Psoas muscle (tissue), 8 donors: Measurements from ENCODE around the gene PDGFD. TPM values are rescaled to one million over a fixed set of nuclear protein-coding genes. Genes with fewer than 3 reads are reported as not detected.
"Not testable (repeated sequence)": the region's sequence is repeated elsewhere in the genome, so short reads cannot be mapped to it uniquely, and the experiment has no call there.

Experiments
- ATAC-seq, 4 donors: fragments of 200-7000 bp; cut with Tn5 transposase; one replicate each; pipeline ENCODE4 v1.9.1; 2020; ENCODE audit warnings: moderate library complexity in 3 of 4, mild to moderate bottlenecking in 2 of 4
- DNase-seq, 2 donors: peaks; one replicate each; pipeline ENCODE4 v3.0.0-alpha.2; 2020
- H3K27ac ChIP-seq: fragments of 200-600 bp; one replicate; pipeline ENCODE4 v1.8.0; 2022
- H3K27me3 ChIP-seq, 3 donors: fragments of 200-600 bp in 1 of 3; one replicate each; pipeline versions ENCODE4 v1.6.1 to v1.8.0; 2013 to 2022; ENCODE audit warnings: low read length in 2 of 3, mild to moderate bottlenecking in 2 of 3, moderate library complexity in 1 of 3; ENCODE audit not compliant: insufficient read depth in 3 of 3
- H3K36me3 ChIP-seq, 2 donors: fragments of 200-600 bp in 1 of 2; one replicate each; pipeline versions ENCODE4 v1.6.1 to v1.8.0; 2013 to 2022; ENCODE audit warnings: low read depth in 1 of 2, mild to moderate bottlenecking in 1 of 2, moderate library complexity in 1 of 2; ENCODE audit not compliant: insufficient read depth in 1 of 2
- H3K4me1 ChIP-seq: fragments of 200-600 bp; one replicate; pipeline ENCODE4 v1.8.0; 2022
- H3K4me3 ChIP-seq: fragments of 200-600 bp; one replicate; pipeline ENCODE4 v1.8.0; 2022; ENCODE audit warnings: mild to moderate bottlenecking
- H3K9me3 ChIP-seq: fragments of 200-600 bp; one replicate; pipeline ENCODE4 v1.8.0; 2022
- WGBS, 3 donors: extraction: QIAGEN DNeasy Blood & Tissue Kit; methylation state at CpG; one replicate each; pipeline versions ENCODE4 v1.1.6 to v1.1.7; 2013; 5-methylcytosine and 5-hydroxymethylcytosine counted together
- intact Hi-C, 2 donors: fragments of 100-400 bp; cut with DNase I; formaldehyde crosslinking; loops; one replicate each; pipeline versions ENCODE4 v1.11.0 to v1.14.2; 2022
- polyA plus RNA-seq, 3 donors: library from polyadenylated mRNA; stranded (reverse); fragments of 200-250 nt; gene quantifications; one replicate each; pipeline ENCODE4 v1.2.3, GENCODE V29; 2013
- total RNA-seq, 4 donors: library from RNA; stranded (reverse); fragmentation: NEBNext Ultra II Directional in 2 of 4; extraction: Animal tissue kit (Norgen Biotek cat#: 25700) in 2 of 4; gene quantifications; one replicate each; pipeline versions ENCODE4 v1.2.1 to v1.2.4, GENCODE V29; 2021 to 2023
- TF ChIP-seq, protein P1 (sequence below): fragments of 200-600 bp; IDR thresholded peaks from one replicate; pipeline ENCODE4 v1.8.0; 2022; ENCODE audit warnings: antibody characterized with exemption
- donor health status: healthy with polysubstance abuse.
- donor health status: DM: no; HTN: no; CAD: no; lungs with moderate emphysema.
- donor health status: Bipolar disorder and iron deficiency.
- donor health status: healthy.
- donor health status: DM: yes; HTN: yes; CAD: no.
- donor health status: DM: no; HTN: no; CAD: no.
- donor health status: DM: no; HTN: no; CAD: no.
- donor health status: DM: yes; HTN: yes; CAD: no.

PDGFD gene
- total and polyA plus RNA-seq, 7 donors: 0.53 to 5.6 (median 1.2) TPM

DNA sequence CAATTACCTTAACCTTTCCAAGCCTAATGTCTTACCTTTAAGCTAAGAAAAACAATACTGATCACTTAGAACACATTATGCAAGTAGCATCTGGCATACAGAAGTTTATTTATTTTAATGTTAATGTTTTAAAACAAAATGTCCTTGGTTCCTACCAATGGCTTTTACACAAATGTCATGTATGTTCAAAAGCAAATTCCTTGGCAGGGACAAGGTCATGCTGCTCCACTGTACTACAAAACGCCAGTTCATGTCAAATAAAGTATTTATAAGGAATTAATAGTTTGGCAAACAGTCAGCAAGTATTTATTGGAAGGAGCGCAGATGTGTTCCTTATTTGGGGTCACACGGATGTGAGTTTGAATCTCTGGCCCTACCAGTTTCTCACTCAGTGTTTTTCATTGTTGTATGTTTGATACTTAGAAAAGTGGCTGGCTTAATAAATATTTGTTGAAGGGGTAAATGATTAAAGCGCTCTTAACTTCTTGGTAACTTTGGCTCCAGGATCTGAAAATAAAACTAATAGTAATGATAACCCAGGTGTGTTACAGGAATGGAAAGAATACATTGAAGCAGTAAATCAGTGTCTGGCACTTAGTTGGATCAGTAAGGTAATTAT lies 108.9 kb downstream of the PDGFD start:
- H3K4me3 ChIP-seq: no peak overlapping the region
- WGBS, 3 donors: 80 to 89% (median 85%) methylated on average over 4 of the region's 4 CpGs
- H3K27me3 ChIP-seq: no peaks in the 10 kb centered on the region
- no peaks in the 10 kb centered on the region for H3K4me1 ChIP-seq
- no peaks in the 10 kb centered on the region for H3K9me3 ChIP-seq
- no peaks in the 10 kb centered on the region for H3K36me3 ChIP-seq
- TF ChIP-seq, protein P1, sequence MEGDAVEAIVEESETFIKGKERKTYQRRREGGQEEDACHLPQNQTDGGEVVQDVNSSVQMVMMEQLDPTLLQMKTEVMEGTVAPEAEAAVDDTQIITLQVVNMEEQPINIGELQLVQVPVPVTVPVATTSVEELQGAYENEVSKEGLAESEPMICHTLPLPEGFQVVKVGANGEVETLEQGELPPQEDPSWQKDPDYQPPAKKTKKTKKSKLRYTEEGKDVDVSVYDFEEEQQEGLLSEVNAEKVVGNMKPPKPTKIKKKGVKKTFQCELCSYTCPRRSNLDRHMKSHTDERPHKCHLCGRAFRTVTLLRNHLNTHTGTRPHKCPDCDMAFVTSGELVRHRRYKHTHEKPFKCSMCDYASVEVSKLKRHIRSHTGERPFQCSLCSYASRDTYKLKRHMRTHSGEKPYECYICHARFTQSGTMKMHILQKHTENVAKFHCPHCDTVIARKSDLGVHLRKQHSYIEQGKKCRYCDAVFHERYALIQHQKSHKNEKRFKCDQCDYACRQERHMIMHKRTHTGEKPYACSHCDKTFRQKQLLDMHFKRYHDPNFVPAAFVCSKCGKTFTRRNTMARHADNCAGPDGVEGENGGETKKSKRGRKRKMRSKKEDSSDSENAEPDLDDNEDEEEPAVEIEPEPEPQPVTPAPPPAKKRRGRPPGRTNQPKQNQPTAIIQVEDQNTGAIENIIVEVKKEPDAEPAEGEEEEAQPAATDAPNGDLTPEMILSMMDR: no peak
- intact Hi-C loops: no loop called here
- DNase-seq: no peak
- ATAC-seq: no peak
- H3K27ac ChIP-seq: no peak overlapping the region

DNA sequence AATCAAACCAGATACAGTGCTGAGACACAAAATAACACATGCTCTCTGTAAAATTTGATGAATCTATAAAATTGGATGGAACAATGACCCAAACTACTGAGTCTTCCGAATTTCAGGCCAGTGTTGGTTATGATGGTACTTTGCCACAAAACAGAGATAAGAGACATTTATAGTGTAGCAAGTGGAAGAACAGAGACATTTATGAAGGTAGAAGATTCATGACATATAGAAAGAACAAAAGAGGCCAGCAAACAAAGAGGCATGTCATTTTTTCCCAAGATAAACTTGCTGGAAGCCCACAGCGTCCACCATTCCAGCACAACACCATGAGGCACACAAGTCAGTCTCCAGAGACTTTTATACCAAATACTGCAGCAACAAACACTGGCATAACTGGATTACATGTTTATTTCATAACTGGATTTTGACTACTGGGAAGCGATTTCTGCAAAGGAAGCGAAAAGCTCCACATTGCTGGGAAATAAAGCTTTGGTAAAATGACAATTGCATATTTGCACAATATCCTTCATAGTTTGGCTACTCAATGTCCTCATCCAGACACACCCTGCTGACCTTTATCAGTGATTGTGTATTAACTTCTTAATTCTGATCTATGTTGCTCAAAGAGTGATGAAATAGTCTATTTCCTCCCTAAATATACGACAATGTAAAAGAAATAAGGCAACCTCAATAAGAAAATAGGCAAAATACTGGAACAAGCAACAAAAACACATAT lies 110.0 kb downstream of the PDGFD start:
- Histone ChIP-seq H3K36me3 (no peaks in the 10 kb centered on the region), H3K9me3 (no peaks in the 10 kb centered on the region), H3K27ac (no peak overlapping the region), H3K27me3 (no peaks in the 10 kb centered on the region), H3K4me3 (no peak overlapping the region), H3K4me1 (no peaks in the 10 kb centered on the region)
- TF ChIP-seq, protein P1: no peak
- no peak for ATAC-seq
- 78 to 82% (median 82%) methylated on average over 5 of the region's 5 CpGs for WGBS, 3 donors
- DNase-seq: no peak
- intact Hi-C loops: no loop called here

DNA sequence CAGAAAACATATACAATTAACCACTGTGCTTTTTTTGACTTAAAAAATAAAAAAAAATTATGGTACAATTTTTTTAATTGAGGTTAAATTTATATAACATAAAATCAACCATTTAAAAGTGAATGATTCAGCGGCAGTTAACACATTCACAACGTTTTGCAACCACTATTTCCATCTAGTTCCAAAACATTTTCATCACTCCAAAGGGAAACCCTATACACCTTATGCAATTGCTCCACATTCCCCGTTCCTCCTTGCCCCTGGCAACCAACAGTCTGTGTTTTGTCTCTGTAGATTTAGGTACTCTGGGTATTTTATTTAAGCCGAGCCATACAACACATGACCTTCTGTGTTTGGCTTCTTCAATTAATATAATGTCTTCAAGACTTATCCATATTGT lies 112.2 kb downstream of the PDGFD start:
- H3K27ac ChIP-seq: no peak overlapping the region
- H3K9me3 ChIP-seq: no peaks in the 10 kb centered on the region
- no peaks in the 10 kb centered on the region for H3K27me3 ChIP-seq
- H3K4me1 ChIP-seq: no peaks in the 10 kb centered on the region
- WGBS, 3 donors: 44 to 50% (median 49%) methylated on average over 4 of the region's 4 CpGs
- H3K4me3 ChIP-seq: no peak overlapping the region
- DNase-seq (no peak), ATAC-seq (peak in 2 of 4 donors; percentile 49 to 56)
- H3K36me3 ChIP-seq: no peaks in the 10 kb centered on the region
- TF ChIP-seq, protein P1: no peak
- intact Hi-C loops: no loop called here

DNA sequence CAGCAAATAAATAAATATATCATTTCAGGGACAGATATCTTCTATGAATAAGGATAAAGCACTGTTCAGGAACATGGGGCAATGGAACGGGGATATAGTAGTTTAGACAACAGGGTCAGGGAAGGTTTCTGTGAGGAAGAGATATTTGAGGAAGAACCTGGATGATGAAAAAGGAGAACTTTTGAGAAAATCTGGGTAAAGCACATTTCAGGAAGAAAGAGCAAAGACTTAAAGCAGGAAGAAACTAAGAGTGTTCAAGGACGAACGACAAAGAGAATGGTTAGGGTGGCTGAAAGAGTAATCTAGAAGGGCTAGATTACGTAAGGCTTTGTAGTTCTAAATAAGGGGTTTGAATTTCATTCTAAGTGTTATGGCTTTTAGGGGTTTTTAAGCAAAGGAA lies 114.8 kb downstream of the PDGFD start:
- TF ChIP-seq, protein P1: no peak
- intact Hi-C loops: no loop called here
- no peaks in the 10 kb centered on the region for H3K36me3 ChIP-seq
- WGBS, 3 donors: 72 to 84% (median 78%) methylated on average over 4 of the region's 4 CpGs
- ATAC-seq: no peak
- no peak for DNase-seq
- no peaks in the 10 kb centered on the region for H3K4me1 ChIP-seq
- H3K9me3 ChIP-seq: no peaks in the 10 kb centered on the region
- H3K27ac ChIP-seq: no peak overlapping the region
- H3K4me3 ChIP-seq: no peak overlapping the region
- no peaks in the 10 kb centered on the region for H3K27me3 ChIP-seq

DNA sequence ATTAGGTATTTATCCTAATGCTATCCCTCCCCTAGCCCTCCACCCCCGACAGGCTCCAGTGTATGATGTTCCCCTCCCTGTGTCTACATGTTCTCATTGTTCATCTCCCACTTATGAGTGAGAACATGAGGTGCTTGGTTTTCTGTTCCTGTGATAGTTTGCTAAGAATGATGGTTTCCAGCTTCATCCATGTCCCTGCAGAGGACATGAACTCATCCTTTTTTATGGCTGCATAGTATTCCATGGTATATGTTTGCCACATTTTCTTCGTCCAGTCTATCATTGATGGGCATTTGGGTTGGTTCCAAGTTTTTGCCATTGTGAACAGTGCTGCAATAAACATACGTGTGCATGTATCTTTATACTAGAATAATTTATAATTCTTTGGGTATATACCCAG lies 117.1 kb downstream of the PDGFD start:
- H3K27ac ChIP-seq, H3K9me3 ChIP-seq, intact Hi-C loops, H3K36me3 ChIP-seq, H3K27me3 ChIP-seq, DNase-seq, H3K4me1 ChIP-seq, H3K4me3 ChIP-seq, ATAC-seq: not testable (repeated sequence)
- WGBS, 3 donors: 92 to 98% (median 92%) methylated on average over 3 of the region's 3 CpGs
